ENCODE measurements around the gene FGFRL1.
A peak's percentile ranks its signal among the peaks of the same experiment; 100 is the strongest.
"Not testable (repeated sequence)": the region's sequence is repeated elsewhere in the genome, so short reads cannot be mapped to it uniquely, and the experiment has no call there.

Gene FGFRL1

DNA sequence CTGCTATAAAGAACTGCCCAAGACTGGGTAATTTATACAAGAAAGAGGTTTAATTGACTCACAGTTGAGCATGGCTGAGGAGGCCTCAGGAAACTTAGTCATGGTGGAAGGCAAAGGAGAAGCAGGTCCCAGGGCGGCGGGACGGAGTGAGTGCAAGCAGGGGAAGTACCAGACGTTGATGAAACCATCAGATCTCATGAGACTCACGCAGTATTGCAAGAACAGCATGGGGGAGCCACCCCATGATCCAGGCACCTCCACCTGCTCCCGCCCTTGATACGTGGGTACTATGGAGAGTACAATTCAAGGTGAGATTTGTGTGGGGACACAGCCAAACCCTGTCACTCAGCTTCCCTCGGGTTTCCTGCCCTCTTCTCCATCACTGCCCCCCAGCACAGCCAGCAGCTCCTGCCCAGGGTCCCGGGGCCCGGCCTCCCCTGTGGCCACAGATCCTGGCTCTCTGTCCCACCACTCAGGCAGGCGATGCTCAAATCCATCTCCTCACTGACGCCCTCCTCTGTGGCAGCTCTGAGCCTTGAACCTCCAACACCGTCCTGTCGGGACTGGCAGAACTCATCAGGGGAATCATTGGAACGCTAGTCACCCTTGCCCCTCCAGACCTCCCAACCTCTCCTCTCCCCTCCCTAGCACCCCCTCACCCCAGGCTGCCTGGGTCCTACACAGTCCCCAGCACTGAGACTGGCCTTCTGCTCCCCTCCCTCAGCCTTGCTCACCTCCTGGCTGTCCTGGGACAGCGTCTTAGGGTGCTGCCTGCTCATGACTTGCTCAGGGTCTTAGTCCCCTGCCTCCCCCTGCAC, 37.6 kb downstream of the FGFRL1 start:
- peak in 2 of 4 experiments; percentile 8 to 28 for DNase-seq (ENCODE audit: low read depth in 4 of 4, low spot score in 1 of 4)

GRCh38 chr4:1049591-1049905, 38.1 kb downstream of the FGFRL1 start:
- no peak for DNase-seq (ENCODE audit: low read depth in 4 of 4, low spot score in 1 of 4)

DNA sequence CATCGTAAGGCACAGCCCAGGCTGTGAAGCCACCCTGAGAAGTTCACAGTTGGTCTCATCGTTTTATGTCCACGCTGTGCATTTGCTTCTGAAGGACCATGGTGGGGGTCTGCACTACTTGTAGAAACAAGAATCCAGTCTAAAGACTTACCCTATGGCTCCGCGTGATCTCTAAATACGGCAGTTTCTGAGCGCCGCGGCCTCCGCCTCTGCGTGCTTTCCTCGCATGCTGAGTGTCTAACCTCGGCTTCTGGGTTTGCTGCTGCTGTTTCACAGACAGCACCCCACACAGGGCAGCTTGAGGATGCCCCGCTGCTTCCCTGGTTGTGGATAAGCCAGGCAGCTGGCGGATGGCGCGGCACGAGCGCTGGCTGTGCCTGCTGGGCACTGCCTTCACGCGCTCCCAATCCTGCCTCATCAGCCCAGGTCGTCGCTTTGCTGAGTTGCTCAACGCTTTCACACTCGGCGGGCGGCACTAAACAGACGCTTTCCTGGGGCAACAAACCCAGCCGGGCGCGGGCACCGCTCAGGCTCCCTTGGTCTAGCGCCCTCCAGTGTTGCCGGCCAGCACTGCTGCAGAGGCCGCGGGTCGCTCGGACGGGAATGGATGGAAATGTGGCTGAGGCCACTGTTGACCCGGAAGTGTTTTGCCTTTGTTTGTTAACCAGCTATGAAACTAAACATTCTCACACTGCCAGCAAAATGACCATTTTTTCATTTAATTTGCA, 39.2 kb downstream of the FGFRL1 start:
- DNase-seq (ENCODE audit: low read depth in 4 of 4, low spot score in 1 of 4): no peak

- DNase-seq (ENCODE audit: low read depth in 4 of 4, low spot score in 1 of 4): no peak
Observed at GRCh38 chr4:1051472-1051871, 40.0 kb downstream of the FGFRL1 start.

DNA sequence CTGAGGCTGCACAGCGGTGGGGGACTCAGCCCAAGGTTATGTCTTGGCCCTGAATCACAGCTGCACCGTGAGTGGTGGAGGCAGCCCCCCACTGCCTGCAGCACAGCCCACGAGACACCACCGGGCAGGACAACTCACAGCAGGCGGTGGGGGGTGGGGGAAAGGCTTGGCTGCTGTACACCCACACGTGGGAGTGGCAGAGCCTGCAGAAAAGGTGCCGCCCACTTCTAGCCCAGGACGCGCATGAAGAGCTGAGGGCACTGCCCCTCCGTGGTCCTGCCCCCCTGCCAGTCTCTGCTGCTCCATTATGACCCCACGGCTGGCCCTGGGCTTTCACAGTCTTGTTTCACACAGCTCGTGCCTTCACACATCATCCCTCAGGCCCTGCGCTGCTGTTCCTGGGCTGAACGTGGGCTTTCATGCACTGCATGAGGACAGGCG, 40.8 kb downstream of the FGFRL1 start:
- no peak for DNase-seq (ENCODE audit: low read depth in 4 of 4, low spot score in 1 of 4)

- no peak for DNase-seq (ENCODE audit: low read depth in 4 of 4, low spot score in 1 of 4)
Observed at GRCh38 chr4:1053080-1053661, 41.7 kb downstream of the FGFRL1 start.

DNA sequence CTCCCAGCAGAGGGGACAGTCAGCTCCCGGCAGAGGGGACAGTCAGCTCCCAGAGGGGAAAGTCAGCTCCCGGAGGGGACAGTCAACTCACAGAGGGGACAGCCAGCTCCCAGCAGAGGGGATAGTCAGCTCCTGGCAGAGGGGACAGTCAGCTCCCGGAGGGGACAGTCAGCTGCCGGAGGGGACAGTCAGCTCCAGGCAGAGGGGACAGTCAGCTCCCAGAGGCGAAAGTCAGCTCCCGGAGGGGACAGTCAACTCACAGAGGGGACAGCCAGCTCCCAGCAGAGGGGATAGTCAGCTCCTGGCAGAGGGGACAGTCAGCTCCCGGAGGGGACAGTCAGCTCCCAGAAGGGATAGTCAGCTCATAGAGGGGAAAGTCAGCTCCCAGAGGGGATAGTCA, 42.5 kb downstream of the FGFRL1 start:
- not testable (repeated sequence) for DNase-seq (ENCODE audit: low read depth in 4 of 4, low spot score in 1 of 4)

DNA sequence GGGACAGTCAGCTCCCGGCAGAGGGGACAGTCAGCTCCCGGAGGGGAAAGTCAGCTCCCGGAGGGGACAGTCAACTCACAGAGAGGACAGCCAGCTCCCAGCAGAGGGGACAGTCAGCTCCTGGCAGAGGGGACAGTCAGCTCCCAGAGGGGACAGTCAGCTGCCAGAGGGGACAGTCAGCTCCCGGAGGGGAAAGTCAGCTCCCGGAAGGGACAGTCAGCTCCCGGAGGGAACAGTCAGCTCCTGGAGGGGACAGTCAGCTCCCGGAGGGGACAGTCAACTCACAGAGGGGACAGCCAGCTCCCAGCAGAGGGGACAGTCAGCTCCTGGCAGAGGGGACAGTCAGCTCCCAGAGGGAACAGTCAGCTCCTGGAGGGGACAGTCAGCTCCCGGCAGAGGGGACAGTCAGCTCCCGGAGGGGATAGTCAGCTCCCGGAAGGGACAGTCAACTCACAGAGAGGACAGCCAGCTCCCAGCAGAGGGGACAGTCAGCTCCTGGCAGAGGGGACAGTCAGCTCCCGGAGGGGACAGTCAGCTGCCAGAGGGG, 43.3 kb downstream of the FGFRL1 start:
- DNase-seq (ENCODE audit: low read depth in 4 of 4, low spot score in 1 of 4): not testable (repeated sequence)

GRCh38 chr4:1055243-1055701, 43.8 kb downstream of the FGFRL1 start:
- not testable (repeated sequence) for DNase-seq (ENCODE audit: low read depth in 4 of 4, low spot score in 1 of 4)

DNA sequence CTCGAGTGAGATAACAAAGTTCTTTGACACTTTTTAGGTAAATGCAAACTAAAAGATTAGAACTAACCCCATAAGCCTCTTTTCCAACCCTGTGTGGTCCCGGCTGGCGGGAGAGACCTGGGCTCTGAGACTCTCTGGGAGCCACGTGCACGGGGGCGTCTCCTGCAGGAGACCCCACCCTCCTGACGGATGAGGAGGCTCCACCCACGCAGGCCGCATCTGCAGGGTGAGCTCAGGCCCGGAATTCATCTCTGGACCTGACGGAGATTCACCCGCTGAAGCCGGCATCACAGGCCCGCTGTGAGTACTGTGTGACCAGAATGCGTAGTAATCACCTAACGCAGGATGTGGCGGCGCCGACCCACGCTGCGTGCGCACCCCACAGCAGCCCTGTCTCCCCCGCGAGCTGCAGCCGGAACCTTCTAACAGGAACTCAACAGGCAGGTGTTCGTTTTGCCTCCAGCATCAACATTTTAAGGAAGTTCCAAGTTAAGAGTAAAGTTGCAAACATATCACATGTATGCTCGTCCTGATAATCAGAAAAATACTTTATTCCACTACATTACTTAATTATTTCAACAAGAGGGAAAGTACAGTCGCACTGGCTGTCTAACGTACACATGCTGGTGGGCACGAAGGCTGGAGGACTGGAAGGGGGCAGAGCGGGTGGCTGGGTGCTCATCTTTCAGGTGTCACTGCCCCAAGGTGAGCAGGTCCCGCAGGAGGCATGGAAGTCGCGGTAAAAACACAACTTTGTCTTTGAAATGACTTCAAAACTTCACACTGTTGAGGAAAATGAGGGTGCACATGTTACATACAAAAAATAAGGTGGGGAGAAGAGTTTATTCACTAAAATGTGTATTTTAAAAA, 44.5 kb downstream of the FGFRL1 start:
- DNase-seq (ENCODE audit: low read depth in 4 of 4, low spot score in 1 of 4): peak; percentile 30 to 69 (median 56)

DNA sequence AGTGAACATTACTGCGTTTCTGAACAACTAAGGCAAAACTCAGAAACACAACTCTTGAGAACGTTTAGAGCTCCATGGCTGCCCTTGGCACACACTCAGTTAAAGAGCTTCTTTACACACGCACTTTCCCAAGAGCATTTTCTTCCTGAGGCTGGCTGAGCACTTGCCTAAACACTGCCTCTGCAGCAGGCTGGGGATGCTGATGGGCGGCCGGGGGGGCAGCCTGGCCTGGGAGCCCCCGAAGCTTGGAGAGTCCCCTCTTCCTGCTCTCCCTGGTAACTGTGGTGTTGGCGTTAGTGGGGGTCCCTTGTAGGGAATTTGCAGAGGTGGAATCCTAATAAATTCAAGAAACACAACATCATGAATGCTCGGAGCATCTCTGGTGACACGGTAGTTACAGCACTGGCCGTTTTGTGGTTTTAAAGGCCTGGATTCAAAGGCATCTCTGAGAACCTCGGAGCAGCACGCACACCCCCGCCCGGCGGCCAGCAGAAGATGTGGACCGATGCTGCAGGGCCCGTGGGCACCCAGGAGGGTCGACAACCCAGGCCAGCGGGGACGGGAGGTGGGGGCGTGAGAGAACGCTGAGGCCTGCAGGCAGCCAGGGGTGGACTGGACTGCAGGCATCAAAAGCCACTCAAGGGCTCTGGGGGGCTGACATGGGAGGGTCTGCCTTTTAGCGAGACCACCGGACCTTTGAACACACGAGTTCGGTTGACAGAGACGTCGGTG, 45.4 kb downstream of the FGFRL1 start:
- DNase-seq (ENCODE audit: low read depth in 4 of 4, low spot score in 1 of 4): no peak

GRCh38 chr4:1057403-1057745, 45.9 kb downstream of the FGFRL1 start:
- DNase-seq (ENCODE audit: low read depth in 4 of 4, low spot score in 1 of 4): no peak

DNA sequence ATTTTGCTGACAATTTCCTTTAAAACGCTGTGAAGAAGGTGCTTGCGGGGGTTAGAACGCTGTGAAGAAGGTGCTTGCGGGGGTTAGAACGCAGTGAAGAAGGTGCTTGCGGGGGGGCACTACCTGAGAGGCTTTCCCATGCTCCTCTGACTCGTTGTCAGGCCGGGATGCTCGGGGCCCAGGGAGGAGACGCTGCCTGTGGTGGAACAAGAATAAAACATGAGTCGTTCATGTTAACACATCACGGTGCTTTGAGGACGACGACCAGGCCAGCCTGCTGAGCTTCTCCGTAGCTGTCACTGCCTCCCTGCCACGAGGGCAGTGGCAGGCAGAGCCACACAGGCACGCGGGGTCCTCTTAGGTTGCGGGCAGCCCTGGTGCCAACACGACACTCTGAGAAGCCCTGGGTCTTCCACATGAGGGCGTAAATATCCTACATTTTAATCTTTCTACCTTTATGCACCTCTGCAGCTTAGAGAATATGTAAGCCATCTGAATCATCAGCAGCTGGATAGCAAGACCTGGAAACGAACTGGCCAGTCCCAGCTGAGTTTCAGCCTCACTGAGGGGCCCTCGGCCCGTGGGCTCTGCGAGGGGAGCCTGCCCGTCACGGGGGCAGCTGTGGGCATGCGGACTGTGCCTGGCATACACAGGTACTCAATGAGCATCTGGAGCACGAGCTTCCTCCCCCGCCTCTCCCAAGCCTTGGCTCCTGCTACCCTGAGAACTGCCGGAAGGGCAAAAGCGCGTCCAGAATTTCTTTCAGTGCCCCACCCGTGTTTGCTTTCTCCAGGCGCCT, 47.0 kb downstream of the FGFRL1 start:
- no peak for DNase-seq (ENCODE audit: low read depth in 4 of 4, low spot score in 1 of 4)

- no peak for DNase-seq (ENCODE audit: low read depth in 4 of 4, low spot score in 1 of 4)
Observed at GRCh38 chr4:1058997-1059665, 47.7 kb downstream of the FGFRL1 start.

GRCh38 chr4:1060121-1060520, 48.7 kb downstream of the FGFRL1 start:
- DNase-seq (ENCODE audit: low read depth in 4 of 4, low spot score in 1 of 4): no peak

DNA sequence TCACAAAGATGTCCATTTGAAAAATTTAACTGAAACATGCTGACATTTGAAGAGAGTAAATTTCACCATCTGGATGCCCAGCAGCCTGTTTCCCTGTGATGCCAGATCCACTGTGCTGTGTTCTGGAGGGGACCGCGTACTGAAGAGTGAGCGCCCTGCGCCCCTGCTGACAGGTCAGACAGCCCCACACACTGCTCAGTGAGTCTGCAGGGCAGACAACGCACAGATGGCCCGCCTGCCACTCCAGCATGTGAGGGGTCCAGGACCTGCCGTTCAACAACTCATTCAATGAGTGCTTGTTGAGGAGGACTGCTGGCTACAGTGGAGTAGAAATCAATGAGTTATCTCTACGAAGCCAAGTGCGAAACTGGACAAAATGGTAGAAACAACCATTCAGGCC, 49.2 kb downstream of the FGFRL1 start:
- DNase-seq (ENCODE audit: low read depth in 4 of 4, low spot score in 1 of 4): no peak

DNA sequence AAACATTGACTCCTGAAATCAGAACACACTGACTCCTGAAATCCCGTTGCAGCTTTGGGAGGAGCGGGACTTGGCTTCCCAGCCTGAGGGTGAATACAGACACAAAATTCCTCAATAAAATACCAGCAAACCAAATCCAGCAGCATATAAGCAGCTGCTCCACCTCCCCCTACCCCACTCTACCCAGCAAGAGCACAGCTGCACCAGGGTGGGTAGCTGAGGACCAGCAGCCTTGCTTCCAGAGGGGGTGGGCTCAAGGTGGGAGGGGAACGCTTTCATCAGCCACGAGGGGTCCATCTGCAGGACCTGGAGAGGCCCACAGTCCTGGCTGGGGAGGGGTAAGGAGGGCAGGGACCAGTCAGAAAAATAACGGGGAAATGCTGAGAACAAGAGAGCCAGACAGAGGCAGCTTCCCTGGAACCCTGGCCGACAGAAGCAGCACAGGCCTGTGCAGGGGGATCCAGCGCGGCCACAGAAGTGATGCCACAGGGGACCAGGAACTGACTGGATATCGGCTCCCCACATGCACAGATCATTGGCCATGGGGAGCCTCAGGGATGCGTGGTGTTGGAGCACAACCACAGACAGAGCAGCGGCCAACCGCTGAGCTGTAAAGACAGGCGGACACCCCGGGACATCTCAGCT, 49.8 kb downstream of the FGFRL1 start:
- no peak for DNase-seq (ENCODE audit: low read depth in 4 of 4, low spot score in 1 of 4)

GRCh38 chr4:1061760-1062159, 50.3 kb downstream of the FGFRL1 start:
- no peak for DNase-seq (ENCODE audit: low read depth in 4 of 4, low spot score in 1 of 4)

All from stimulated activated CD4-positive, alpha-beta T cell treated with anti-CD3 and anti-CD28 coated beads, Interleukin-1b, Interleukin-23, amount 100 ng/mL, for 24 hours (primary cell).